IMR-90 (cell line): Measurements from ENCODE around the gene TNFRSF17. TPM values are rescaled to one million over a fixed set of nuclear protein-coding genes. Genes with fewer than 3 reads are reported as not detected.
"Not testable (repeated sequence)": the region's sequence is repeated elsewhere in the genome, so short reads cannot be mapped to it uniquely, and the experiment has no call there.

Experiments used
- ATAC-seq: fragments of 200-7000 bp; cut with Tn5 transposase; 2 replicates; pipeline ENCODE4 v1.9.1; 2020; ENCODE audit warnings: low read depth, mild to moderate bottlenecking, moderate library complexity
- BruUV-seq: library from RNA; stranded (reverse); fragments of 400-500 nt; replicated peaks from 2 replicates; lab custom pipeline; 2021; lab: Mats Ljungman, UMichigan
- CTCF ChIA-PET: fragments of 300-600 bp; formaldehyde crosslinking; extraction: SDS; loops from one replicate; lab custom pipeline; 2021; ENCODE audit warnings: antibody characterized with exemption; lab: Yijun Ruan, JAX
- POLR2A ChIA-PET: fragments of 300-600 bp; sonication (Branson Sonifier 250); formaldehyde crosslinking; loops from one replicate; lab custom pipeline; 2022; ENCODE audit warnings: antibody characterized with exemption; ENCODE audit not compliant: unreplicated experiment; lab: Charles Lee
- DNase-seq: peaks from one replicate; pipeline ENCODE4 v3.0.0; 2013
- H2AFZ ChIP-seq: replicated peaks from 2 replicates; pipeline ENCODE3; 2013; ENCODE audit warnings: low read length, mild to moderate bottlenecking; ENCODE audit not compliant: poor library complexity
- H2AK5ac ChIP-seq: 2 replicates; pipeline ENCODE4 v1.6.1; 2013; ENCODE audit warnings: low read depth, low read length, inconsistent platforms
- H2AK9ac ChIP-seq: replicated peaks from 2 replicates; pipeline ENCODE3; 2013; ENCODE audit warnings: mild to moderate bottlenecking, low read depth, low read length, moderate library complexity; ENCODE audit not compliant: poor library complexity
- H2BK120ac ChIP-seq: 2 replicates; pipeline ENCODE4 v1.6.1; 2013; ENCODE audit warnings: low read depth, low read length, inconsistent platforms
- H2BK15ac ChIP-seq: 3 replicates; pipeline ENCODE4 v1.6.1; 2013; ENCODE audit warnings: low read depth, low read length, inconsistent platforms
- H2BK20ac ChIP-seq: 2 replicates; pipeline ENCODE4 v1.6.1; 2013; ENCODE audit warnings: low read depth, mild to moderate bottlenecking, inconsistent platforms, low read length, moderate library complexity
- H2BK5ac ChIP-seq: 2 replicates; pipeline ENCODE4 v1.6.1; 2013; ENCODE audit warnings: mild to moderate bottlenecking, low read depth, low read length, inconsistent platforms; ENCODE audit not compliant: poor library complexity, severe bottlenecking
- H3K14ac ChIP-seq: replicated peaks from 2 replicates; pipeline ENCODE4 v1.6.1; 2013; ENCODE audit warnings: low read depth, low read length, inconsistent platforms
- H3K18ac ChIP-seq: 2 replicates; pipeline ENCODE4 v1.6.1; 2013; ENCODE audit warnings: low read depth, low read length, control low read depth
- H3K23ac ChIP-seq: 2 replicates; pipeline ENCODE4 v1.6.1; 2013; ENCODE audit warnings: low read depth, low read length, inconsistent platforms
- H3K27ac ChIP-seq: 2 replicates; pipeline ENCODE4 v1.5.1; 2013; ENCODE audit warnings: mild to moderate bottlenecking, control low read depth, low read length; ENCODE audit not compliant: insufficient read depth
- H3K27me3 ChIP-seq: 2 replicates; pipeline ENCODE4 v1.6.1; 2013; ENCODE audit warnings: low read length; ENCODE audit not compliant: control insufficient read depth, insufficient read depth
- H3K36me3 ChIP-seq: 2 replicates; pipeline ENCODE4 v1.6.1; 2013; ENCODE audit warnings: low read length, mixed read lengths; ENCODE audit not compliant: control insufficient read depth, insufficient read depth
- H3K4ac ChIP-seq: 2 replicates; pipeline ENCODE4 v1.6.1; 2013; ENCODE audit warnings: low read depth, low read length, inconsistent platforms
- H3K4me1 ChIP-seq: 2 replicates; pipeline ENCODE4 v1.6.1; 2013; ENCODE audit warnings: low read length, mixed read lengths; ENCODE audit not compliant: control insufficient read depth, insufficient read depth
- H3K4me2 ChIP-seq: 2 replicates; pipeline ENCODE4 v1.6.1; 2013; ENCODE audit warnings: low read depth, mild to moderate bottlenecking, control low read depth, low read length, moderate library complexity
- H3K4me3 ChIP-seq: 2 replicates; pipeline ENCODE4 v1.5.1; 2013; ENCODE audit warnings: low read depth, mild to moderate bottlenecking, control low read depth, low read length, moderate library complexity; ENCODE audit not compliant: insufficient read depth
- H3K56ac ChIP-seq: 2 replicates; pipeline ENCODE4 v1.6.1; 2013; ENCODE audit warnings: low read length, inconsistent platforms; ENCODE audit not compliant: insufficient read depth; ENCODE audit errors: extremely low read depth
- H3K79me1 ChIP-seq, 2 experiments: 2 replicates each; pipeline ENCODE4 v1.6.1; 2013; ENCODE audit warnings: low read length in 2 of 2, inconsistent platforms in 1 of 2, low read depth in 1 of 2
- H3K9ac ChIP-seq: 2 replicates; pipeline ENCODE4 v1.6.1; 2013; ENCODE audit warnings: low read depth, low read length, control low read depth
- H3K9me1 ChIP-seq: 2 replicates; pipeline ENCODE4 v1.6.1; 2013; ENCODE audit warnings: low read length, inconsistent platforms; ENCODE audit not compliant: insufficient read depth
- H3K9me3 ChIP-seq: 2 replicates; pipeline ENCODE4 v1.6.1; 2013; ENCODE audit warnings: low read length; ENCODE audit not compliant: control insufficient read depth, insufficient read depth
- H4K20me1 ChIP-seq: 2 replicates; pipeline ENCODE4 v1.6.1; 2013; ENCODE audit warnings: low read length, inconsistent platforms; ENCODE audit not compliant: insufficient read depth
- H4K5ac ChIP-seq: 2 replicates; pipeline ENCODE4 v1.6.1; 2013; ENCODE audit warnings: mild to moderate bottlenecking, low read depth, low read length, control low read depth
- H4K8ac ChIP-seq, 2 experiments: 2 replicates each; pipeline ENCODE4 v1.6.1; 2013; ENCODE audit warnings: low read depth in 2 of 2, low read length in 2 of 2, control low read depth in 1 of 2, inconsistent platforms in 1 of 2
- H4K91ac ChIP-seq: 2 replicates; pipeline ENCODE4 v1.6.1; 2013; ENCODE audit warnings: low read depth, low read length, inconsistent platforms; ENCODE audit not compliant: insufficient read depth
- WGBS, 2 experiments: methylation state at CpG; one replicate each; pipeline versions ENCODE4 v1.1.5 to v1.1.7; 2013; ENCODE audit warnings: missing lambda C conversion rate in 2 of 2; ENCODE audit not compliant: insufficient read length in 1 of 2; ENCODE audit errors: extremely low coverage in 2 of 2; 5-methylcytosine and 5-hydroxymethylcytosine counted together
- dilution Hi-C: fragments of 300-500 bp; cut with HindIII; formaldehyde crosslinking; loops from one replicate; pipeline ENCODE4 v1.14.3; 2018; ENCODE audit warnings: low sequenced_read_pairs; ENCODE audit not compliant: unreplicated experiment
- in situ Hi-C: fragments of 300-500 bp; cut with MboI; formaldehyde crosslinking; loops from 3 replicates; pipeline ENCODE4 v1.14.3; 2019; ENCODE audit warnings: low sequenced_read_pairs, inconsistent platforms, mixed read lengths
- intact Hi-C: fragments of 100-400 bp; cut with micrococcal nuclease; formaldehyde crosslinking; loops from 2 replicates; pipeline ENCODE4 v1.10.0; 2022
- polyA plus RNA-seq, 3 experiments: library from polyadenylated mRNA; depleted of rRNA; stranded (reverse); fragments of >200 nt; gene quantifications; 2 replicates each; pipeline ENCODE4 v1.2.3, GENCODE V29; 2012; ENCODE audit warnings: low replicate concordance in 1 of 3
- total RNA-seq: library from RNA; depleted of rRNA; stranded (reverse); fragments of >200 nt; gene quantifications from 2 replicates; pipeline ENCODE4 v1.2.3, GENCODE V29; 2012

TNFRSF17 gene
- total and polyA plus RNA-seq, 2 of the 4 experiments (the other 2 are of a cell fraction), result not detected

- H3K4me1 ChIP-seq, result not testable (repeated sequence)
These were observed 23.1 kb upstream of the TNFRSF17 start, which contains the start of gene NPIPB2 for GRCh38 chr16:11941945-11942344. Gene NPIPB2 (minus strand): TSS chr16:11942045. CDS start chr16:11942045, 0 bp downstream.

More at GRCh38 chr16:11941945-11942344, 23.1 kb upstream of the TNFRSF17 start, which contains the start of gene NPIPB2:
- dilution Hi-C loops, H4K91ac ChIP-seq, in situ Hi-C loops, H2AFZ ChIP-seq, H2AK5ac ChIP-seq, DNase-seq, H3K18ac ChIP-seq, H3K27me3 ChIP-seq, intact Hi-C loops, POLR2A ChIA-PET, CTCF ChIA-PET, H2BK15ac ChIP-seq, H3K9ac ChIP-seq, H3K4ac ChIP-seq, H3K56ac ChIP-seq, ATAC-seq, H4K5ac ChIP-seq, H4K8ac ChIP-seq, H3K27ac ChIP-seq, H2BK5ac ChIP-seq, H3K36me3 ChIP-seq, H2AK9ac ChIP-seq, H3K23ac ChIP-seq, BruUV-seq, H3K14ac ChIP-seq, H3K4me2 ChIP-seq, H2BK20ac ChIP-seq, H4K20me1 ChIP-seq, H3K4me3 ChIP-seq, H3K79me1 ChIP-seq, H2BK120ac ChIP-seq, H3K9me1 ChIP-seq, H3K9me3 ChIP-seq: not testable (repeated sequence)
- WGBS, 2 experiments, result no CpG with 5 or more reads among the region's 4 CpGs
